Chondrocyte (in vitro differentiated cells): ENCODE results near the gene NLE1. TPM values are rescaled to one million over a fixed set of nuclear protein-coding genes. Genes with fewer than 3 reads are reported as not detected.
A peak's percentile ranks its signal among the peaks of the same experiment; 100 is the strongest.

Experiments used
- DNase-seq: peaks from one replicate; pipeline ENCODE4 v3.0.0; 2021; ENCODE audit warnings: mixed read lengths, low spot score
- H3K27ac Mint-ChIP-seq: one replicate; pipeline ENCODE4 v1.8.0; 2021; ENCODE audit warnings: mild to moderate bottlenecking, moderate library complexity, mixed read lengths; ENCODE audit not compliant: unreplicated experiment
- H3K27me3 Mint-ChIP-seq: 2 replicates; pipeline ENCODE4 v1.8.0; 2021; ENCODE audit warnings: low read depth, mixed read lengths
- H3K36me3 Mint-ChIP-seq: 2 replicates; pipeline ENCODE4 v1.8.0; 2021; ENCODE audit warnings: low read depth, mixed read lengths
- H3K4me1 Mint-ChIP-seq: 2 replicates; pipeline ENCODE4 v1.8.0; 2021; ENCODE audit warnings: low read depth, mild to moderate bottlenecking, mixed read lengths
- H3K4me3 Mint-ChIP-seq: one replicate; pipeline ENCODE4 v1.8.0; 2021; ENCODE audit warnings: mild to moderate bottlenecking, moderate library complexity, mixed read lengths; ENCODE audit not compliant: unreplicated experiment
- H3K9me3 Mint-ChIP-seq: 2 replicates; pipeline ENCODE4 v1.8.0; 2021; ENCODE audit warnings: low read depth, mixed read lengths
- total RNA-seq: library from RNA; stranded (reverse); gene quantifications from 3 replicates; pipeline ENCODE4 v1.2.1, GENCODE V29; 2021
- TF ChIP-seq, protein P1 (sequence below): fragments of 200-600 bp; sonication (generic); IDR thresholded peaks from 2 replicates; pipeline ENCODE4 v1.5.0; 2021; ENCODE audit warnings: antibody characterized with exemption, mild to moderate bottlenecking, moderate library complexity

NLE1 gene
- total RNA-seq, 1 donor from 2014 or later = 10.2 TPM

DNA sequence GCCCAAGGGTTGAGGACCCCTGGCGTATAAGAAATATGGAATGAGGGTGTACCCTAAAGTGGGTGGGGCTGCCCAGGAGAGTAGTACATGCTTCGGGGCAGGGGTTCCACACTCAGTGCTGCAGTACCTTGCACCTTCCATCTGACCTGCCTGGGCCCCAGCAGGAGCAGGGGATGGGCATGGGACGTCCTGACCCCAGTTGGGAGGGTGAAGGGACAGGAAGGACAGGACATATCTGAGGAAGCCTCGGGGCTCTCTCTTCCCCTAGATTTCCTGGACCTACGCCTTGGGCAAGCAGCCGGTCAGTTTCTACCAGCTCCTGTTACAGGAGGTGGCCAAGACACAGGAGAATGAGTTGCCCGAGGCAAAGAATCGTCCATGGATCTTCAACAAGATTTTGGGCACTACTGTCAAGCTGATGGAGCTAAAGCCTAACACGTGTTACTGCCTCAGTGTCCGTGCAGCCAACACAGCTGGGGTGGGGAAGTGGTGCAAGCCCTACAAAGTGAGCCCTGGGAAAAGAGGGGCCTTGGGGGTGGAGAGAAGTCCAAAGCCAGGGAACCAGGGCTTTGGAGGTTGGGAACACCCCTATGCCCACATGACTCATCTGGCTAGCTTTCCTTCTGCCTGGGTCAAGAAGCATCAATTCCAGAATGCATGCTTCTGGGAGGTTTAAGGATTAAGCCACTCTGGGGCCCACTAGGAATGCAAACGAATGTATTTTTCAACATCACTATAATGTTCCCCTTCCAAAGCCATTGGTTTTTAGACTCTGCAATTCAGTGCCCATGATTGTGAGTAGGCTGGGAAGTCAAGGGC lies 12.7 kb downstream of the NLE1 start:
- Mint-ChIP-seq H3K27ac (no peak overlapping the region), H3K27me3 (no peaks in the 10 kb centered on the region), H3K9me3 (no peaks in the 10 kb centered on the region), H3K4me3 (no peak overlapping the region), H3K36me3 (peaks cover 17% of the 10 kb centered on the region), H3K4me1 (peaks cover 5% of the 10 kb centered on the region)
- TF ChIP-seq, protein P1, sequence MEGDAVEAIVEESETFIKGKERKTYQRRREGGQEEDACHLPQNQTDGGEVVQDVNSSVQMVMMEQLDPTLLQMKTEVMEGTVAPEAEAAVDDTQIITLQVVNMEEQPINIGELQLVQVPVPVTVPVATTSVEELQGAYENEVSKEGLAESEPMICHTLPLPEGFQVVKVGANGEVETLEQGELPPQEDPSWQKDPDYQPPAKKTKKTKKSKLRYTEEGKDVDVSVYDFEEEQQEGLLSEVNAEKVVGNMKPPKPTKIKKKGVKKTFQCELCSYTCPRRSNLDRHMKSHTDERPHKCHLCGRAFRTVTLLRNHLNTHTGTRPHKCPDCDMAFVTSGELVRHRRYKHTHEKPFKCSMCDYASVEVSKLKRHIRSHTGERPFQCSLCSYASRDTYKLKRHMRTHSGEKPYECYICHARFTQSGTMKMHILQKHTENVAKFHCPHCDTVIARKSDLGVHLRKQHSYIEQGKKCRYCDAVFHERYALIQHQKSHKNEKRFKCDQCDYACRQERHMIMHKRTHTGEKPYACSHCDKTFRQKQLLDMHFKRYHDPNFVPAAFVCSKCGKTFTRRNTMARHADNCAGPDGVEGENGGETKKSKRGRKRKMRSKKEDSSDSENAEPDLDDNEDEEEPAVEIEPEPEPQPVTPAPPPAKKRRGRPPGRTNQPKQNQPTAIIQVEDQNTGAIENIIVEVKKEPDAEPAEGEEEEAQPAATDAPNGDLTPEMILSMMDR = no peak
- DNase-seq = no peak

DNA sequence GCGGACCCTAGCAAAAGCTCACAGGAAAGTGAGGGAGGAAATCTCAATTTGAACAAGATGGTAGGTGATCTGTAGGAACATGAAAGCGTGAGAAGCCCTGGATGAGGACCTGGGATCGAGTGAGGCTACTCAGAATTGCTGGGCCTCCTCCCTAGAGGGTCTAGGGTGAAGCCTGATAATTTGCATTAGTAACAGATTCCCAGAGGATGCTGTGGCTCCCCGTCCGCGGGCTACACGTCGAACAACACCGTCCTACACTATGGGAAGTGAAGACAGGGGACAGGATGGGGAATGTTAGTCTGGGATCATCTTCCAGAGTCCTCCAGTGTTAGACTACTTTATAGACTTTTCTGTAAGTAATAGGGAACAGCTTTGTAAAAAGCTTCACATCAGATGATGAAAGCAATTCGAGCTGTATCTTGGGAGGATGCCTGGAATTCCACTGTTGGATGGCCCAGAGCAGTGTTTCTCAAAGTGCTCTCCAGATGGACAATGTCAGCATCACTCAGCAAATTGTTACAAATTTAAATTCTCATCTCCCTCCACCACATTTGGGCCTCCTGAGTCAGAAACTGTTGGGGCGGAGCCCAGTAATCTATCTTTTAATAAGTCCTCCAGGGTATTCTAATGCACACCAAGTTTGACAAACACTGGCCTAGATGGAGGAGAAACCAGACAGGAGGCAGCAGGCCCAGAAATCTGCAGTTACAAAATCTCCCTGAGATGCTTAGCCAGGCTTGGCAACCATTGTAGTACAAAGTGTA lies 14.2 kb downstream of the NLE1 start:
- Mint-ChIP-seq H3K4me3 (no peak overlapping the region), H3K27me3 (no peaks in the 10 kb centered on the region), H3K9me3 (no peaks in the 10 kb centered on the region), H3K36me3 (peaks cover 5% of the 10 kb centered on the region), H3K4me1 (peaks cover 5% of the 10 kb centered on the region), H3K27ac (no peak overlapping the region)
- TF ChIP-seq, protein P1 = no peak
- DNase-seq = no peak

DNA sequence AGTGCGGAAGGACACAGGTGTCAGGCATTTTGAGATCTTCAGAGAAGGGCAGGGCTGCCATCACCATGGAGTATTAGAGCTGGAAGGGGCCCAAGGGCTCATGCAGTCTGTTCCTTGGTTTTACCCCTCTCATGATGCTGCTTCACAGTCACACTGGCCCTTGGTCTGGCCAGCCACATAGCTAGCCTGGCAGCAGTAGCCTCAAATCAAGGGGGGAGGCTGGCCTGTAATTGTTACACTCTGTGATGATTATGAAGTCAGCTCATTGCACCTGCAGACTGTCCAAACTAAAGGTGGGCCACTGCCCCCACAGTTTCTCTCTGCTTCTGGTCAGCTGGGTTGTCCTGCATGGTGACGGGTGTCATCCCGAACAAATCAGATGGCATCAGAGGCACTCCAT lies 20.8 kb downstream of the NLE1 start, which contains the start of gene FNDC8:
FNDC8 (plus strand) TSS at position 301 of the 400 bp plus-strand sequence; CDS start at position 380, 79 bp downstream.
- no peak for DNase-seq
- Mint-ChIP-seq H3K36me3 (no peaks in the 10 kb centered on the region), H3K4me3 (peak within 1 kb of the TSS; percentile 9), H3K4me1 (peaks cover 25% of the 10 kb centered on the region), H3K27me3 (no peaks in the 10 kb centered on the region), H3K27ac (no peak within 1 kb of the TSS), H3K9me3 (no peaks in the 10 kb centered on the region)
- TF ChIP-seq, protein P1 = no peak

DNA sequence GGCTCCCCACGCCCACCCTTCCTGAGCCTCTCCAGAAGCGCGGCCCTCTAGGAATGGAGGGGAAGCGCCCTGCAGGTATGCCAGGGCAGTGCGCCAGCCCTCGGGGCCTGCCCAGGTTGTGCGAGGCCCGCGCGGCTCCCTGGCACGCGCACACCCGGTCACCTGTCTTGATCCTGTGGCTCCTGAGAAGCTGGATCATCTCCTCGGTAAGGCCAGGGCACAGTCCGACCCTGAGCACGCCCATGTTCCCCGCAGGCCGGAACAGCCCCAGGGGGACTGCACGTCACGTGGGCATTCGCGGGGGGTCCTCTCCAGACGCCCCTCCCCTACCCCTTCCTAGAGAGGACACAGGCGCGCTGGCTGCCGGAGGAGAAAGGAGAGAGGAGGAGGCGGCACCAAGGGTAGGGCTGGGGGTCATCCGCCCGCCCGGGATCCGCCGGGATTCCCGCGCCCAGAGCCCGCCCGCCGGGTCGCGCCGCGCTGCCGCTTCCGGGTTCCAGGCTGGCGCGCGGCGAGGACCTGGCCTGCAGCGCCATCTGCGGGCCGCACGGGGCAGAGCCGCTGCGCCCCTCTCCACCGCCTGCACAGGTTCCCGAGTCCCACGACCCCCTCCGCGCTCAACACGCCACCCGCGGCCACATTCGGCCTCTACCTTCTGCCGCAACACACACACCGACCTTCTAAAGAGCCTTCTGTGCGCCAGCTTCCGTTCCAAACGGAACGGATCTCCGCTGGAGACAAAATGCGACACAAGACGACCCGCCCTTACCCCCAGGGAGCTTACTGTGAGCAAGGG lies 22.5 kb downstream of the NLE1 start, which contains the start of gene RAD51D:
RAD51D (minus strand) TSS at position 491 of the 796 bp plus-strand sequence; CDS start at position 244, 247 bp downstream.
- TF ChIP-seq, protein P1 = peak; percentile 98
- peak within 1 kb of the TSS; percentile 81 for H3K4me3 Mint-ChIP-seq
- H3K36me3 Mint-ChIP-seq = peaks cover 2% of the 10 kb centered on the region
- DNase-seq = no peak
- H3K27ac Mint-ChIP-seq = peak within 1 kb of the TSS; percentile 84
- peaks cover 32% of the 10 kb centered on the region for H3K4me1 Mint-ChIP-seq
- no peaks in the 10 kb centered on the region for H3K27me3 Mint-ChIP-seq
- no peaks in the 10 kb centered on the region for H3K9me3 Mint-ChIP-seq
